Cardiac muscle cell (in vitro differentiated cells and primary cell): ENCODE data around the gene RPS19BP1. TPM values are rescaled to one million over a fixed set of nuclear protein-coding genes. Genes with fewer than 3 reads are reported as not detected.

ENCODE experiments used
- DNase-seq, 2 donors: peaks; one replicate each; pipeline versions ENCODE4 v3.0.0 to v3.0.0-alpha.2; 2010 to 2017; ENCODE audit warnings: low read depth in 1 of 2, low spot score in 1 of 2
- H3K27ac ChIP-seq: fragments of 200-600 bp; sonication (generic); 2 replicates; pipeline ENCODE4 v1.5.1; 2016
- H3K27me3 ChIP-seq: fragments of 200-600 bp; sonication (generic); 2 replicates; pipeline ENCODE4 v1.6.0; 2016; ENCODE audit warnings: control low read depth
- H3K36me3 ChIP-seq: fragments of 200-600 bp; sonication (generic); 2 replicates; pipeline ENCODE4 v1.5.1; 2016; ENCODE audit warnings: control low read depth
- H3K4me1 ChIP-seq: fragments of 200-600 bp; sonication (generic); 2 replicates; pipeline ENCODE4 v1.8.1; 2017; ENCODE audit warnings: low read depth, mild to moderate bottlenecking, mixed run types
- H3K4me3 ChIP-seq: fragments of 200-600 bp; sonication (generic); 2 replicates; pipeline ENCODE4 v1.5.1; 2016; ENCODE audit warnings: mild to moderate bottlenecking
- H3K9me3 ChIP-seq: fragments of 200-600 bp; sonication (generic); 2 replicates; pipeline ENCODE4 v1.5.1; 2017; ENCODE audit warnings: low read depth, mild to moderate bottlenecking, control low read depth
- polyA plus RNA-seq: library from polyadenylated mRNA; unstranded; fragments of >200 nt; fragmentation: Nextera tagmentation; extraction: Ambion mirVana; gene quantifications from 2 replicates; pipeline ENCODE4 v1.2.1, GENCODE V29; 2016
- total RNA-seq: library from RNA; depleted of rRNA; stranded (reverse); fragments of >200 nt; gene quantifications from 2 replicates; pipeline ENCODE4 v1.2.3, GENCODE V29; 2016
- TF ChIP-seq, protein P1 (sequence below): IDR thresholded peaks from 2 replicates; pipeline ENCODE4 v1.5.1; 2012; ENCODE audit warnings: low read depth, mild to moderate bottlenecking, low read length

Gene RPS19BP1
- total and polyA plus RNA-seq, 2 experiments from 2014 or later, result 144 to 150 TPM

DNA sequence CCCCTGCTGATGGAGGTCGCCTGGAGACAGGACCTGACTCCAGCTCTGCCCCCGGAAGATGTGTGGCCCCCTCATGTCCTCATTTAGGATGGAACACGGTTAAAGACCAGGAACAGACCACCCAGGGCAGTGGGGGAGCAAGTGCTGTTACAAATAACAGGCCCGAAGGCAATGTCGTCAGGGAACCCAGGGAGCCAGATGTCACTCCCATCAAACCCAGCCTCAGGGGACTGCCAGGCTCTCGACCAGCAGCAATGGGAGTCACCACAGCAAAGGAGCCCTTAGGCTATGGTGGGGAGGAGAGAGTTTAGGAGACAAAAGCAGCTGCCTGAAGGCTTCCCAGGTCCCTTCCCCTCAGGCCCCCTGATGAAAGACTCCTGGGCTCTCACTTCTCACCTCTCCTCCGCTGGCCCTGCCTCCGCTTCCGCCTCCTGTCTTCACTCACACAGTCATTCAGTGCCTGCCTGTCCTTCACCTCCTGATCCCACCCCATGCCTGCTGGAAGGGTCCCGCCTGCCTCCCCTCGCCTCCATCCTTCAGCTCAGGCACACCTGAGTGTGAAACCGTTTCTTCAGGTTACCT lies 4.4 kb downstream of the RPS19BP1 start:
- no peak for DNase-seq
- TF ChIP-seq, protein P1, sequence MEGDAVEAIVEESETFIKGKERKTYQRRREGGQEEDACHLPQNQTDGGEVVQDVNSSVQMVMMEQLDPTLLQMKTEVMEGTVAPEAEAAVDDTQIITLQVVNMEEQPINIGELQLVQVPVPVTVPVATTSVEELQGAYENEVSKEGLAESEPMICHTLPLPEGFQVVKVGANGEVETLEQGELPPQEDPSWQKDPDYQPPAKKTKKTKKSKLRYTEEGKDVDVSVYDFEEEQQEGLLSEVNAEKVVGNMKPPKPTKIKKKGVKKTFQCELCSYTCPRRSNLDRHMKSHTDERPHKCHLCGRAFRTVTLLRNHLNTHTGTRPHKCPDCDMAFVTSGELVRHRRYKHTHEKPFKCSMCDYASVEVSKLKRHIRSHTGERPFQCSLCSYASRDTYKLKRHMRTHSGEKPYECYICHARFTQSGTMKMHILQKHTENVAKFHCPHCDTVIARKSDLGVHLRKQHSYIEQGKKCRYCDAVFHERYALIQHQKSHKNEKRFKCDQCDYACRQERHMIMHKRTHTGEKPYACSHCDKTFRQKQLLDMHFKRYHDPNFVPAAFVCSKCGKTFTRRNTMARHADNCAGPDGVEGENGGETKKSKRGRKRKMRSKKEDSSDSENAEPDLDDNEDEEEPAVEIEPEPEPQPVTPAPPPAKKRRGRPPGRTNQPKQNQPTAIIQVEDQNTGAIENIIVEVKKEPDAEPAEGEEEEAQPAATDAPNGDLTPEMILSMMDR, result no peak
- no peaks in the 10 kb centered on the region for H3K9me3 ChIP-seq
- peak overlapping the region; percentile 12 for H3K27ac ChIP-seq
- H3K36me3 ChIP-seq, result peaks cover 8% of the 10 kb centered on the region
- H3K4me3 ChIP-seq, result no peak overlapping the region
- no peaks in the 10 kb centered on the region for H3K27me3 ChIP-seq
- peaks cover 10% of the 10 kb centered on the region for H3K4me1 ChIP-seq

DNA sequence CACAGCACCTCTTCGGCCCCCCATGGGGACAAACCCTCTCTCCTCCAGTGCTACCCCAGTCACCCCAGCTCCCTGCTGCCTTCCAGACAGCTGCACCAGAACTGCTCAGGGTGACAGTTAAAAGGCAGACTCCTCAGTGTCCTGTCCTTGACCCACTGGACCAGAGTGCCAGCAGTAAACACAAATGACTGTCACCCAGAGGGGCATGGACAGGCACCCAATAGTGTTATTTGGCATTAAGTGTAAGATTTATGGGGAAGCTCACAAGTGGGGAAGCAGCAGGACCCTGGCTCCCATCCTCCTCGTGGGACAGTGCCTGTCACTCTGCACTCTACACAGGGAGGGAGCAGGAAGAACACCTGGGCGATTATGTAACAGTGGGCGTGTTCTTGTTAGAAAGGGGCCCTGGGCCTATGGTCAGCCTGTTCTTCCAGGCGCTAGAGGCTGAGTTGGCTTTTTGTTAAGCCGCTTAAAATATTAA lies 5.0 kb downstream of the RPS19BP1 start:
- peaks cover 15% of the 10 kb centered on the region for H3K4me1 ChIP-seq
- TF ChIP-seq, protein P1, result no peak
- H3K4me3 ChIP-seq, result no peak overlapping the region
- H3K36me3 ChIP-seq, result peaks cover 15% of the 10 kb centered on the region
- peak overlapping the region; percentile 56 for H3K27ac ChIP-seq
- DNase-seq, result no peak
- no peaks in the 10 kb centered on the region for H3K27me3 ChIP-seq
- H3K9me3 ChIP-seq, result no peaks in the 10 kb centered on the region

DNA sequence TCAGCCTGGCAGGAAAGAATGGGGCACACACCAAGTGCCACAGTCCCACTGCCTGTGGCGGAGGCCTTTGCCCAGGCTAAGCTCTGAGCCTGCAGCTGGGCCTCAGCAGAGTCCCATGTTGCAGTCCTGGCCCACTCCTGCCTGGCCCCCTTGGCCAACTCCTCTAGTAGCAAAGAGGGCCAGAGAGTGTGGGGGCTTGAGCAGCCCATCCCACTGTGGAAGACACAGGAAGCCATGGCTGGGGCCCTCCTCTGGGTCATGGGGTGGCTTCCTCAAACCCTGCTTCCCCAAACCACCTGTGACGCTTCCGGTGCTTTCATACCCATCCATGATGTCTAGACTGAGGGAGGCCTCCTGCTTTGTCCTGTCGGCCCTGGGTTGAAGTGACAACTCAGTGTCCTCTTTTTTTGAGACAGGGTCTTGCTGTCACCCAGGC lies 5.8 kb downstream of the RPS19BP1 start:
- Histone ChIP-seq H3K36me3 (peaks cover 21% of the 10 kb centered on the region), H3K4me1 (peaks cover 22% of the 10 kb centered on the region), H3K27me3 (no peaks in the 10 kb centered on the region), H3K9me3 (no peaks in the 10 kb centered on the region), H3K4me3 (no peak overlapping the region), H3K27ac (peak overlapping the region; percentile 56)
- no peak for DNase-seq
- TF ChIP-seq, protein P1, result no peak

DNA sequence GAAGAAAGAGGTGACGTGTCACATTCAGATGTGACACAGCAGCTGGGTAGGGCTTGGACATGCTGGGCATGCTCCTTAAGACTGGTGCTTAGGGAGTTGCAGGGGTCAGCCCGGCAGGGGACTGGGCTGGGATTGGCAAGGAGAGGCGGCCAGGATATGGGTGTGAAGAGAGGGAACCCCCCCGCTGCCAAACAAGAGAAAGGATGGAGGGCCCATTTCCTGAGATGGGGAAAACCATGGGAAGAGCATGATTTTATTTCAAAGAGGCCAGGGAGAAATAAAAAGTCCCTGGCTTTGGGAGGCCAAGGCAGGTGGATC lies 6.9 kb downstream of the RPS19BP1 start:
- H3K4me1 ChIP-seq, result peaks cover 19% of the 10 kb centered on the region
- H3K4me3 ChIP-seq, result no peak overlapping the region
- no peaks in the 10 kb centered on the region for H3K27me3 ChIP-seq
- H3K27ac ChIP-seq, result peak overlapping the region; percentile 63
- H3K9me3 ChIP-seq, result no peaks in the 10 kb centered on the region
- DNase-seq, result no peak
- TF ChIP-seq, protein P1, result no peak
- peaks cover 28% of the 10 kb centered on the region for H3K36me3 ChIP-seq

DNA sequence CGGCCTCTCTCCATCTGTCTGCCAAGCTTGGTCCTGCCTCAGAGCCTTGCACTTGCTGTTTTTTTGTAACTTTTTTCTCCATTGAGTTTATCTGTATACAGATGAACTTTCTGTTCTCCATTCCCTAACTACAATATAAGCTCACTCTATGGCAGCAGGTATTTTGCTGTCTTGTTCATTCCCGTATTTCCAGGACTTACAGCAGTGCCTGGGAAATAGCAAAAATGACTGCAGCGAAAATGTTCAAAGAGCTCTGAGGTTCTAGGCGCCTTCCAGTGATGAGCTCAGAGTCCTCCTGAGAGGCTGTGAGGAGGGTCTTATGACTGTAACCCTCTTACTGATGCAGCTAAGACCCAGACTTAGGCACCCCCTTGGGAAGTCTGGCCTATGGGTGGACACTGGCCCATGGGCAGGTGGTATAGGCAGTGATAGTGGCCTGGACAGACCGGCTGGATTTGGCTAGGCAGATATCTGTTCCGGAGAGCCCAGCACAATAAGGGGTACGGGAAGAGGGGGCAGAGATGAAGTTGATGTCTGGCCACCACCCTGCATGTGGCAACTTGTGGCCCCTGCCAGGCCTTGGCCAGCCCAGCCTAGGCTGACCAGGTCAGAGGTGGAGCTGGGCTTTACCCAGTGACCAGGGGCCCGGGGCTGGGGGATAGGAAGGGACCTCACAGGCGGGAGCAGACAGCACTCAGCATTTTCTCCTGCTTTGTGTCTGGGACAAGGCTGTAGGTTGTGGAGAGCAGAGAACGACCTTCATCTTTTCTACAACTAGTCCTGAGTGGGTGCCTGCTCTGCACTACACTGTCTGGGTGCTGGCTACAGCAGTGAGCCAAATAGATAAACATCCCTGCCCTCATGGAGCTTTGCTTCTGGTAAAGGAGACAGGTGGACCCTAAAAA lies 7.5 kb downstream of the RPS19BP1 start:
- peak overlapping the region; percentile 63 for H3K27ac ChIP-seq
- no peaks in the 10 kb centered on the region for H3K9me3 ChIP-seq
- H3K36me3 ChIP-seq, result peaks cover 28% of the 10 kb centered on the region
- DNase-seq, result no peak
- TF ChIP-seq, protein P1, result no peak
- no peaks in the 10 kb centered on the region for H3K27me3 ChIP-seq
- no peak overlapping the region for H3K4me3 ChIP-seq
- H3K4me1 ChIP-seq, result peaks cover 19% of the 10 kb centered on the region
